ENCODE measurements around the gene CTU1.

CTU1 gene

GRCh38 chr19:51128227-51128626 lies 20.0 kb upstream of the CTU1 start:
- no peak overlapping the region for H3K4me3 Mint-ChIP-seq

DNA sequence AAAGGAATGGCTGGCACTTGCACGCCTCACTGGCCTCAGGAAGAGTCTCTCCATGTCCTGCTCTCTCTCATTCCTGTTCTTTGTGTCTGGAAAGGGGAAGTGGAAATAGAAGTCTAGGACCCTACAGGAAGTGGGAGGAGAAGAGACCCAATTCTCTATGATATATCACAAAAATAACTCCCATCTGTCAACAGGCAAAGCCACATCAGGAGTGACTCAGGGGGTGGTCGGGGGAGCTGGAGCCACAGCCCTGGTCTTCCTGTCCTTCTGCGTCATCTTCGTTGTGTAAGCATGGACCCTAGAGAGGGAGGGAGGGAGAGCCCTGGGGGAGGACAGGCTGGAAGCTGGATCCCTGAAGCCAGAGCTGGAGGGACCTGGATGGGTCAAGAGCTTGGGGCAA lies 19.5 kb upstream of the CTU1 start:
- DNase-seq, result no peak
- no peak overlapping the region for H3K4me3 Mint-ChIP-seq
- no peak overlapping the region for H3K27ac Mint-ChIP-seq
- peaks cover 20% of the 10 kb centered on the region for H3K4me1 Mint-ChIP-seq
- TF ChIP-seq, protein P1, sequence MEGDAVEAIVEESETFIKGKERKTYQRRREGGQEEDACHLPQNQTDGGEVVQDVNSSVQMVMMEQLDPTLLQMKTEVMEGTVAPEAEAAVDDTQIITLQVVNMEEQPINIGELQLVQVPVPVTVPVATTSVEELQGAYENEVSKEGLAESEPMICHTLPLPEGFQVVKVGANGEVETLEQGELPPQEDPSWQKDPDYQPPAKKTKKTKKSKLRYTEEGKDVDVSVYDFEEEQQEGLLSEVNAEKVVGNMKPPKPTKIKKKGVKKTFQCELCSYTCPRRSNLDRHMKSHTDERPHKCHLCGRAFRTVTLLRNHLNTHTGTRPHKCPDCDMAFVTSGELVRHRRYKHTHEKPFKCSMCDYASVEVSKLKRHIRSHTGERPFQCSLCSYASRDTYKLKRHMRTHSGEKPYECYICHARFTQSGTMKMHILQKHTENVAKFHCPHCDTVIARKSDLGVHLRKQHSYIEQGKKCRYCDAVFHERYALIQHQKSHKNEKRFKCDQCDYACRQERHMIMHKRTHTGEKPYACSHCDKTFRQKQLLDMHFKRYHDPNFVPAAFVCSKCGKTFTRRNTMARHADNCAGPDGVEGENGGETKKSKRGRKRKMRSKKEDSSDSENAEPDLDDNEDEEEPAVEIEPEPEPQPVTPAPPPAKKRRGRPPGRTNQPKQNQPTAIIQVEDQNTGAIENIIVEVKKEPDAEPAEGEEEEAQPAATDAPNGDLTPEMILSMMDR (IDR thresholded peaks at IDR 0.05), result no peak
- peaks cover 37% of the 10 kb centered on the region for H3K27me3 Mint-ChIP-seq (ENCODE audit: low read depth, poor library complexity)
- H3K9me3 Mint-ChIP-seq, result no peaks in the 10 kb centered on the region
- no peaks in the 10 kb centered on the region for H3K36me3 Mint-ChIP-seq (ENCODE audit: low read depth)

More at GRCh38 chr19:51128227-51128626, 20.0 kb upstream of the CTU1 start:
- no peaks in the 10 kb centered on the region for H3K36me3 Mint-ChIP-seq (ENCODE audit: low read depth)
- peaks cover 20% of the 10 kb centered on the region for H3K4me1 Mint-ChIP-seq
- no peak for DNase-seq
- H3K27ac Mint-ChIP-seq, result no peak overlapping the region
- peaks cover 36% of the 10 kb centered on the region for H3K27me3 Mint-ChIP-seq (ENCODE audit: low read depth, poor library complexity)
- no peaks in the 10 kb centered on the region for H3K9me3 Mint-ChIP-seq
- TF ChIP-seq, protein P1 (IDR thresholded peaks at IDR 0.05), result no peak

GRCh38 chr19:51127032-51127431 lies 18.8 kb upstream of the CTU1 start:
- H3K27ac Mint-ChIP-seq, result no peak overlapping the region
- H3K27me3 Mint-ChIP-seq (ENCODE audit: low read depth, poor library complexity), result peaks cover 38% of the 10 kb centered on the region
- no peak for DNase-seq
- TF ChIP-seq, protein P1 (IDR thresholded peaks at IDR 0.05), result no peak
- peaks cover 18% of the 10 kb centered on the region for H3K4me1 Mint-ChIP-seq
- no peak overlapping the region for H3K4me3 Mint-ChIP-seq
- no peaks in the 10 kb centered on the region for H3K9me3 Mint-ChIP-seq
- H3K36me3 Mint-ChIP-seq (ENCODE audit: low read depth), result no peaks in the 10 kb centered on the region

DNA sequence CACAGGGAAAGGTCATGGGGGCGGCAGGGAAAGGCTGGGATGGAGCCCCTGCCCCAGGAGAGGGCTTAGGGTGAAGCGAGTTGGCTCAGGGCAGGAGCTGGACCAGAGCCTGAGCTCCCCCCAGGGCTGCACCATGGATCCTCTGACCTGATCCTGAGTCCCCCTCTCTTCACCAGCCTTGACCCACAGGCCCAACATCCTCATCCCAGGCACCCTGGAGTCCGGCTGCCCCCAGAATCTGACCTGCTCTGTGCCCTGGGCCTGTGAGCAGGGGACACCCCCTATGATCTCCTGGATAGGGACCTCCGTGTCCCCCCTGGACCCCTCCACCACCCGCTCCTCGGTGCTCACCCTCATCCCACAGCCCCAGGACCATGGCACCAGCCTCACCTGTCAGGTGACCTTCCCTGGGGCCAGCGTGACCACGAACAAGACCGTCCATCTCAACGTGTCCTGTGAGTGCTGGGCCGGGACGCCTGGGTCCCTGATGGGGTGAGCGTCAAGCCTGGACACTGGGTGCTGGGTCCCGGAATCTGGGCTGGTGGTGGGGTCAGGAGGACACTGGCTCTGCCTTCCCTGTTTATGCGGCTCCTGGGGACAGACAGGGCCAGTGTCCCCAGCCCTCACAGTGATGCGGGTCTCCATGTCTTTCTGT lies 17.3 kb upstream of the CTU1 start:
- Mint-ChIP-seq H3K36me3 (ENCODE audit: low read depth) (no peaks in the 10 kb centered on the region), H3K27me3 (ENCODE audit: low read depth, poor library complexity) (peaks cover 39% of the 10 kb centered on the region), H3K4me3 (no peak overlapping the region), H3K27ac (no peak overlapping the region), H3K9me3 (no peaks in the 10 kb centered on the region), H3K4me1 (peaks cover 16% of the 10 kb centered on the region)
- no peak for DNase-seq
- TF ChIP-seq, protein P1 (IDR thresholded peaks at IDR 0.05), result no peak

DNA sequence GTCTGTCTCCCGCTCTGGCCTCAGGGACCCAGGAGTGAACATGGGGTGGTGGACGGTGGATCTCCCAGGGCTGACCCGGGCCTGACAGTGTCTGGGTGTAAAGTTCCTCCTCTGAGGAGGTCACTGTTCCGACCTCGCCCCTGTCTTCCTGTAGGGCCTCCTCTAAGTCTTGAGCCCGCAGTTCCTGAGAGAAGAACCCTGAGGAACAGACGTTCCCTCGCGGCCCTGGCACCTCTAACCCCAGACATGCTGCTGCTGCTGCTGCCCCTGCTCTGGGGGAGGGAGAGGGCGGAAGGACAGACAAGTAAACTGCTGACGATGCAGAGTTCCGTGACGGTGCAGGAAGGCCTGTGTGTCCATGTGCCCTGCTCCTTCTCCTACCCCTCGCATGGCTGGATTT lies 16.5 kb upstream of the CTU1 start, which contains the start of gene SIGLEC9:
SIGLEC9 (plus strand) TSS at position 178 of the 400 bp plus-strand sequence; CDS start at position 247, 69 bp downstream.
- no peaks in the 10 kb centered on the region for H3K36me3 Mint-ChIP-seq (ENCODE audit: low read depth)
- H3K4me3 Mint-ChIP-seq, result no peak within 1 kb of the TSS

More for the DNA sequence above, 16.5 kb upstream of the CTU1 start, which contains the start of gene SIGLEC9:
- no peak within 1 kb of the TSS for H3K27ac Mint-ChIP-seq
- TF ChIP-seq, protein P1 (IDR thresholded peaks at IDR 0.05), result no peak
- H3K4me1 Mint-ChIP-seq, result peaks cover 16% of the 10 kb centered on the region
- no peak for DNase-seq
- peaks cover 36% of the 10 kb centered on the region for H3K27me3 Mint-ChIP-seq (ENCODE audit: low read depth, poor library complexity)
- no peaks in the 10 kb centered on the region for H3K9me3 Mint-ChIP-seq
